Measurements from ENCODE around the gene KLHL3. TPM values are rescaled to one million over a fixed set of nuclear protein-coding genes. Genes with fewer than 3 reads are reported as not detected.

KLHL3 gene
- total RNA-seq, 1 donor from 2014 or later: 7.5 TPM

DNA sequence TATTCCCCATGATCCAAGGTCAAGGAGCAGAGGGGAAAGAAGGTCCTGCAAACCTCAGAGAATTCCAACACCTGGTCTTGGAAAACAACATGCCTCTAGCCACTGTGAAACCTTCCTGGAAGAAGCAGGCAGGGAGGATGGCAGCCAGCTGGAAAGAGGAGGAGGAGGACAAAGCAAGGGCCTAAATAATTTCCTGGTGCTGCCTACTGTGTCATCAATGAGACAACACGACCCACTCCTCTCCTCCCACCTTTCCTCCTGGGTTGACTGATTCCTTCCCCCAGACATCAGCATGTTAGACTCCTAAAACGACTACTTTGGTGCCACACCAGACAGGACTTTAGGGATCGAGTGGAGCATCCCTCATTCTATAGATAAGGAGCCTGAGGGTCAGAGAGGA is 78.8 kb downstream of the KLHL3 start:
- Histone ChIP-seq H3K36me3 (peaks cover 0 to 6% of the 10 kb centered on the region in 2 donors), H3K27me3 (no peaks in the 10 kb centered on the region), H3K4me1 (peaks cover 4 to 5% of the 10 kb centered on the region in 2 donors), H3K27ac (no peak overlapping the region), H3K4me3 (no peak overlapping the region), H3K9me3 (no peaks in the 10 kb centered on the region)
- no peak for DNase-seq (ENCODE audit: low spot score in 2 of 2)
- TF ChIP-seq, protein P1, sequence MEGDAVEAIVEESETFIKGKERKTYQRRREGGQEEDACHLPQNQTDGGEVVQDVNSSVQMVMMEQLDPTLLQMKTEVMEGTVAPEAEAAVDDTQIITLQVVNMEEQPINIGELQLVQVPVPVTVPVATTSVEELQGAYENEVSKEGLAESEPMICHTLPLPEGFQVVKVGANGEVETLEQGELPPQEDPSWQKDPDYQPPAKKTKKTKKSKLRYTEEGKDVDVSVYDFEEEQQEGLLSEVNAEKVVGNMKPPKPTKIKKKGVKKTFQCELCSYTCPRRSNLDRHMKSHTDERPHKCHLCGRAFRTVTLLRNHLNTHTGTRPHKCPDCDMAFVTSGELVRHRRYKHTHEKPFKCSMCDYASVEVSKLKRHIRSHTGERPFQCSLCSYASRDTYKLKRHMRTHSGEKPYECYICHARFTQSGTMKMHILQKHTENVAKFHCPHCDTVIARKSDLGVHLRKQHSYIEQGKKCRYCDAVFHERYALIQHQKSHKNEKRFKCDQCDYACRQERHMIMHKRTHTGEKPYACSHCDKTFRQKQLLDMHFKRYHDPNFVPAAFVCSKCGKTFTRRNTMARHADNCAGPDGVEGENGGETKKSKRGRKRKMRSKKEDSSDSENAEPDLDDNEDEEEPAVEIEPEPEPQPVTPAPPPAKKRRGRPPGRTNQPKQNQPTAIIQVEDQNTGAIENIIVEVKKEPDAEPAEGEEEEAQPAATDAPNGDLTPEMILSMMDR (IDR thresholded peaks at IDR 0.05): no peak
- intact Hi-C loops (cut with DNase I): no loop called here

DNA sequence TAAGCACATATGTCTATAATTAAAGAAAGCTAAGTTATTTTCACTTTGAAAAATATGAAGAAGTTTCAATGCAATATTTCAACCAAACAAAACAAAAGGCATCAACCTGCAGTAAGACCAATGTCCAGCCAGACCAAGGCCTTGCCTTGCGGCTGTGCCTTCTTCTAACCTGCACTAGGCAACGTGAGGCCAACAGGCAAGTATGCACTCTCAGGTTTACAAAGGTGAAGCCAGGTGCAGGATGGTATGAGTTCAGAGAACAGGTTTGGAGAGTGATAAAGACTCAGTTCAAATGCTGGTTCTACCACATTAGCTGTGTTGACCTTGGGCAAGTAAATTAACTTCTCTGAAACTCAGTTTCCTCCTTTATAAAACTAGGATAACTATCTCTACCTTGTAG is 79.3 kb downstream of the KLHL3 start:
- Histone ChIP-seq H3K36me3 (peaks cover 0 to 6% of the 10 kb centered on the region in 2 donors), H3K27me3 (no peaks in the 10 kb centered on the region), H3K4me3 (no peak overlapping the region), H3K4me1 (peaks cover 4 to 5% of the 10 kb centered on the region in 2 donors), H3K9me3 (no peaks in the 10 kb centered on the region), H3K27ac (no peak overlapping the region)
- TF ChIP-seq, protein P1 (IDR thresholded peaks at IDR 0.05): no peak
- intact Hi-C loops (cut with DNase I): no loop called here
- no peak for DNase-seq (ENCODE audit: low spot score in 2 of 2)

DNA sequence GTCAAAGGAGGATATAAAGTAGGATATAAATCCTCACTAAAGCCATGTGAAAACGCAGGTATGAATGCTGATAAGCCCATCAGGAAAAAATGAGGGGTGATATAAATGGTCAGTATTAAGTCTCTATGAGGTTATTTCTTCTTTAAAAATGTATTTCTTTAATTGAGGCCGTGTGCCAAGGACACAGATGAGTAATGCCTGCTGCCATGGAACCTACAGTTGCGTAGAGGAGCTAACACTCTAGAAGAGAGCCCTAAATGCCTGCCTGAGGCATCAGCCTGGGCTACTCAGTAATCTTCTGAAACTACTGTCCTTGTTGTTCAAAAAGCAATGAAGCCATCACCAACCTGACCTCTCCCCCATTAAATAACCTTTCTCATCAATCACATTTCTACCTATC is 84.9 kb downstream of the KLHL3 start:
- intact Hi-C loops (cut with DNase I): no loop called here

DNA sequence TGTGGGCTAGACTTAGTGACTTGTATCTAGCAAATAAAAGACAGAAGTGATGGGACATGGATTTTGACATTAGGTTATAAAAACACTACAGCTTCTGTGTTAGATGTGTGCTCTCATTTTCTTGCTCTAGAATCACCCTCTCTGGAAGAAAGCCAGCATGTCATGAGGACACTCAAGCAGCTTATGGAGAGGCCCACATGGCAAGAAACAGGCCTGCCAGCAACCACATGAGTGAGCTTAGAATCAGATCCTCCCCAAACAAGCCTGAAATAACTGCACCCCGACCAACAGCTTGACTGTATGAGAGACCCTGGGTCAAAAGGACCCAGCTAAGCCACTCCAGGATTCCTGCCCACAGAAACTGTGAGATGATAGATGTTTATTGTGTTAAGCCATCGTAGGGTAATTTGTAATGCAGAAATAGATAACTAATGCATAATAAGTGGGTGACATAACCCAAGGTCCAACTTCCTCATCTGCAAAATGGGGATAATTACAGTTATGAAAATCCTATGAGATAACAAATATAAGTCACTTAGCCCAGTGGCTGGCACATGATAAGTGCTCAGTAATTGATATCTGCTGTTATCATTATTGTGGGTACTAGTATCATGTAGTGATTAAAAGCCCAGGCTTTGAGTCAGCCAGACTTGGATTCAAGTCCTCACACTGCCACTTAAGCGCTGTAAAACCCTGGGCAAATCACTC is 86.5 kb downstream of the KLHL3 start:
- Histone ChIP-seq H3K27me3 (no peaks in the 10 kb centered on the region), H3K36me3 (peaks cover 3 to 5% of the 10 kb centered on the region in 2 donors), H3K4me1 (no peaks in the 10 kb centered on the region), H3K27ac (no peak overlapping the region), H3K9me3 (no peaks in the 10 kb centered on the region), H3K4me3 (no peak overlapping the region)
- DNase-seq (ENCODE audit: low spot score in 2 of 2): no peak
- intact Hi-C loops (cut with DNase I): no loop called here
- TF ChIP-seq, protein P1 (IDR thresholded peaks at IDR 0.05): no peak

More for the DNA sequence above, 84.9 kb downstream of the KLHL3 start:
- Histone ChIP-seq H3K4me3 (no peak overlapping the region), H3K36me3 (peaks cover 3 to 5% of the 10 kb centered on the region in 2 donors), H3K27me3 (no peaks in the 10 kb centered on the region), H3K9me3 (no peaks in the 10 kb centered on the region), H3K27ac (no peak overlapping the region), H3K4me1 (no peaks in the 10 kb centered on the region)
- DNase-seq (ENCODE audit: low spot score in 2 of 2): no peak
- TF ChIP-seq, protein P1 (IDR thresholded peaks at IDR 0.05): no peak

DNA sequence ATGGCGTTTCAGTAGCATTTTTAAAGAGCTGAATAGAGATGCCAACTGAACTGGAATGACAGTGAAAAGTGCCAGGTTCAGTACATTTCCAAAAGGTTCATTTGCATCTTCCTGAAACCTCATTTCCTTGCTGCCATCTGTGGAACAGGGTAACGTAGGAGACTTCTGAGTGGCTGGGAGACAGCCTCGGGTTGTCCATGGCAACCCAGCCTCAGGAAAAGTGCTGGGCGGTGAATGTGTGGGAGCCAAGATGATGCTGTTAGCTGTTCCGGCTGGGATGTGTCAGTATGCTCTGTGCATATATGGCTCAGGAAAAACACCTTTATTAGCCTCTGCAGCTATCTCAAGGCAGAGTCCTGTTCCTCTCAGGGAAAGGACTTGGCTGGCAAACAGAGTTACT is 87.5 kb downstream of the KLHL3 start:
- H3K9me3 ChIP-seq: no peaks in the 10 kb centered on the region
- intact Hi-C loops (cut with DNase I): no loop called here
- no peak overlapping the region for H3K27ac ChIP-seq
- no peaks in the 10 kb centered on the region for H3K4me1 ChIP-seq
- peaks cover 3 to 5% of the 10 kb centered on the region in 2 donors for H3K36me3 ChIP-seq
- H3K4me3 ChIP-seq: no peak overlapping the region
- H3K27me3 ChIP-seq: no peaks in the 10 kb centered on the region
- TF ChIP-seq, protein P1 (IDR thresholded peaks at IDR 0.05): no peak
- DNase-seq (ENCODE audit: low spot score in 2 of 2): no peak
